GM18858 (cell line): ENCODE measurements around the gene RTL10.

ENCODE experiments used
- ATAC-seq: cut with Tn5 transposase; IDR thresholded peaks from one replicate; pipeline ENCODE4 v1.9.1; 2021; ENCODE audit not compliant: unreplicated experiment

The RTL10 gene

GRCh38 chr22:19811811-19812771 lies 42.6 kb downstream of the RTL10 start:
- no peak for ATAC-seq

GRCh38 chr22:19811211-19811621 lies 43.5 kb downstream of the RTL10 start:
- ATAC-seq = no peak

GRCh38 chr22:19810381-19811201 lies 44.1 kb downstream of the RTL10 start:
- ATAC-seq = no peak

GRCh38 chr22:19809741-19810140 lies 44.9 kb downstream of the RTL10 start:
- no peak for ATAC-seq

- no peak for ATAC-seq
Observed at GRCh38 chr22:19808873-19809478, 45.7 kb downstream of the RTL10 start.

GRCh38 chr22:19807914-19808872 lies 46.5 kb downstream of the RTL10 start:
- no peak for ATAC-seq

- no peak for ATAC-seq
Observed at GRCh38 chr22:19807161-19807913, 47.3 kb downstream of the RTL10 start.

DNA sequence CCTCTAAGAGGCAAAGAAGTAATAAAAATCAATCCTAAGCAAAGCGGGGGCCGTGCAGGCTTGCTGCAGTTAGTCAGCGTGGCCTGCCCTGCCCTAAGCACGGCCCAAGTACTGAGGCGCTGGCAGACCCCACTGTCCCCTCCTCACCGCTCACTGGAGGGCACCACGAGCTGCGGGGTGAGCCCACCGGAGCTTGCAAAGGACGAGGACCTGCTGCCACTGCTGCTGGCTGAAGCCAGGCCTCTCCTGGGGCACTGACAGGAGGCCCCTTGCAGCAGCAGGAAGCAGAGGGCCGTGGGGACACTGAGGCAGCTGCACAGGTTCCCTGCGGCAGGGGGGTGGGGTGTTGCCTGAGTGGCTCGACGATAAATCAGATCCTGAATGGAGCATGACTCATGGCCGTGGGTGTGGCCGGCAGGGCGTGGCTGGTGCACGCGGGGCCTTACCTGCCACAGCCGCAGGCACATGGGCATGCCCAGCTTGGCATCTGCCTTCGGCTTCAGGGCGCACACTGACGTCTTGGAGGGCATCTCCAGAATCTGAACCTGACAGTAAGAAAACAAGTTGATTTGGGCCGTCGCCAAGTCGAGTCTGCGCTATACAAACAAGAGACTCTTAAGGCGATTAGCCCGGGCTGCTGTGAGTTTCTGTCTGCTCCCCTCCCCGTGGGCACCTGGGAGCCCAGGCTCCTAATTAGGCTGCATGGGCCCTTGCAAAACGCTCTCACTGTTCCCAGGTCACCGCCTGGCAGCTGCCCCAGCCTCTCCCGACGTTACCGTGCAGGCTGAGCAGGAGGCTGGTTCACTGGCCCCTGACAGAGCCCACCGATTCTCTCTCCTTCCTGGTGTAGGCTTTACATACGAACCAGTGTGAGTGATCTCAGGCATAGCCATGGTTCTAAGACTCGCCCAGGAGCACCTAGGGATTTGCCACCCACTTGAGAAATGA lies 48.2 kb downstream of the RTL10 start:
- no peak for ATAC-seq

DNA sequence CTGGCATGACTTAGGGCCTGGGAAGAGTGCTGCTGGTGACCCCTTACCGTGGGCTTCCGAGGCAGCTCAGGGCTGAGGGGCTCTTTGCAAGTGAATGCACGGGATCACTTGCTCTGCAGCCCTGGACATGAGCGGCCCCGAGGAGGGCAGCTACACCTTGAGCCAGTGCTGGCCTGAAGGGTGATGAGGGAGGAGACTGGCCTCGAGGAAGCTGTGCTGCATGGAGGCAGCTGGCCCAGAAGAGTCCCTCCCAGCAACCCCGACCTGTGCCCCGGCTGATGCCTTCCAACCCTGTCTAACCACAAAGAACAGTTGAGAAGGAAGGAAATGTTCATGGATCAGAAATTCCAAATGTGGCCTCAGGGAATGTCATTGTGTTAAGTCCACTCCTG lies 48.9 kb downstream of the RTL10 start:
- no peak for ATAC-seq
